HG03095 (cell line): ENCODE data around the gene ECI1.
"Not testable (repeated sequence)": the region's sequence is repeated elsewhere in the genome, so short reads cannot be mapped to it uniquely, and the experiment has no call there.

Source experiments
- ATAC-seq: cut with Tn5 transposase; IDR thresholded peaks from one replicate; pipeline ENCODE4 v1.9.1; 2021; ENCODE audit warnings: moderate library complexity; ENCODE audit not compliant: unreplicated experiment

Gene ECI1

DNA sequence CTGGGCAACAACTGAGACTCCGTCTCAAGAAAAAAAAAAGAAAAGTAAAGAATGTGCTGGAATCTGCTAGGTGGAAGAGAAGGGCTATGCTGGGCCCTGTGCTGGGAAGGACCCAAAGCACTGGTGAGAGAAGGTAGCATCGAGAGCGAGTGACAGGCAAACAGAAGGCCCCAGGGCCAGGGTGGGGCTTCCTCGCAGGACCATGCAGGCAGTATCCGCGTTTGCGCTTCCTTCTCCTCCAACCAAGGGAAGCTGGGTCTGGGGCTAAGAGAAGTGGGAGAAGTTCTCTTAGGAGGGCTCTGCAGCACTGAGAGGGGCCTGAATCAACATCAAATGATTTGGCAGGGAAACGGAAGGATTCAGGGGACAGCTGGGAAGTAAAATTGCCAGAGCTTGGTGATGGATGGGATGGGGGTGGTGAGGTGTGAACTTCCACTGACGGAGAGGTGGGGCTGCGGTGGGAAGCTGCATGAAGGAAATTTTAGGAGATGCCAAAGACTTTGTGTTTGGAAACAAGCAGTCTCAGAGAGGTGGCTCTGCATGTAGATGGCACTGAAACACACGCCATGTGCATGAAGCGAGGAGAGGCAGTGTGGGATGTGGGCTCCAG, 5.2 kb upstream of the ECI1 start:
- ATAC-seq = no peak

DNA sequence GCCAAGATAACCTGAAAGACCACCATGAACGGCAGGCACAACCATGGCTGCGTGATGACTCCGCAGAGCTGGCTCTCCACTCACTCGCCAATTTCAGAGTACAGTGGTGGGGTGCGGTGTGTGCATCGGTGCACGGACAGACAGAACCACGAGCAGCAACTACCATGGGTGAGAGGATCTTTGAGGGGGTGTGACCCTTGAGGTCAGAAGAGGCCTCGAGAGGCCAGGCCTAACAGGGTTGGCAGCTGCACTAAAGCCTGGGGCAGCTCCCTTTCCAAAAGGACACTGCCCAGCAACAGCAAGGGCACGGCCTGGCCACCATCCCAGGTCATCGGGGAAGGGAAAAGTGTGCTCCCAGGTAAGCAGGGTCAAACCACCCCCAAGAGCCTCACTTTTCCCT, 1.9 kb upstream of the ECI1 start:
- no peak for ATAC-seq

DNA sequence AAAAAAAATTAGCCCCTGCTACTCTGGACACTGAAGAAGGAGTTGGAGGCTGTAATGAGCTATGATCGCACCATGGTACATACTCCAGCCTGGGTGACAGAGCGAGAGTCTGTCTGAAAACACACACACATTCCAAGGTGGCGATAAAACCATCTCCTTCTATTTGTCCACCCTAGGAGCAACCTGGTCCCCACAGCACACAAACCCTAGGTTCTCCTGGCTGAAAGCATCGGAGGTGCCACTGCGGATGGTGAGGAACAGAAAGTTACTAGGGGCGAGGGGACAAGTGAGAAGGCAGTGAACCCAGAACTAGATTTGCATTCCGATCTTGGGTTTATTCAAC, 1.4 kb upstream of the ECI1 start:
- no peak for ATAC-seq

DNA sequence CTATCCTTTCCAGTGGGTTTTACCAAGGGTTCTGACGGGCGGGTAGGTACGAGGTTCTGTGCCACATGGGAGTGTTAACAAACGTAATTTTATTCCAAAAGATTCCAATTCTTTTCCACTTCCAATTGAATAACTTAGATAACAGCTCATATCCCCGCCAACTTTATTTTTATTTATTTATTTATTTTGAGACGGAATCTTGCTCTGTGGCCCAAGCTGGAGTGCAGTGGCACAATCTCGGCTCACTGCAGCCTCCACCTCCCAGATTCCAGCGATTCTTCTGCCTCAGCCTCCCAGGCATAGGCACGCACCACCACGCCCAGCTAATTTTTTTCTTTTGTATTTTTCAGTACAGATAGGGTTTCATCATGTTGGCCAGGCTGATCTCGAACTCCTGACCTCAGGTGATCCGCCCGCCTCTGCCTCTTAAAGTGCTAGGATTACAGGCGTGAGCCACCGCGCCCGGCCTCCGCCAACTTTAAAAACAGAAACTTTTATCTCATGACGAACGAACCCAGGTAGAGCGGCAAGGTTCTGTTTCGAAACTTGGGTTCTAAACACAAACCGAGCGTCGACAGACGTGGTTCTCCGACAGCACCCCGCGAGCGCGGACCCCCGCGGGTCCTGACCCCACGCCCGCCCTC, 613 bp downstream of the ECI1 start:
- ATAC-seq = no peak

DNA sequence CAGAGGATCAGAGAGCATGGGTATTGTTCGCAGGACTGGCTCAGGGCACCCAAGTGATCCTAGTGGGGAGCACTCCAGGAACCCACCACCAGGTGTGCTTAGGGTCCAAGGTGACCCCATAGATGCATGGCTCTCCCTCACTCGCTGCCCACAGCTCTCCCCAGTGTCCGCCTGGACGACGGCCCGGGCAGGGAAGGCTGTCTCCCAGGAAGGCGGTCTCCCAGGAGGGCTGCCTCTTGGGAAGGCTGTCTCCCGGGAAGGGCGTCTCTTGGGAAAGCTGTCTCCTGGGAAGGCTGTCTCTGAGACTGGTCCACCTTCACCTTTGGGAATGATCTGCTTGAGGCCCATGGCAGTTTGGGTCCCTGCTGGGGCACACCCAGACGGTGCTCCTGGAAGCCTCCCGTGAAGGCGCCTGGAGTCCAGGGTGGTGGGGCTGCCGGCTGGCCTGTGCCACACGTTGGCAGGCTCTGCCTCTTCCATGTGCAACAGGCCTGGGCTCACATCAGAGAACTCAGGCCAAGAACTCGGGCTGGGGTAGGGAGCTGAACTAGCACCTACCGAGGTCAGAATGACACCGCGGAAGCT, 5.0 kb downstream of the ECI1 start:
- no peak for ATAC-seq

DNA sequence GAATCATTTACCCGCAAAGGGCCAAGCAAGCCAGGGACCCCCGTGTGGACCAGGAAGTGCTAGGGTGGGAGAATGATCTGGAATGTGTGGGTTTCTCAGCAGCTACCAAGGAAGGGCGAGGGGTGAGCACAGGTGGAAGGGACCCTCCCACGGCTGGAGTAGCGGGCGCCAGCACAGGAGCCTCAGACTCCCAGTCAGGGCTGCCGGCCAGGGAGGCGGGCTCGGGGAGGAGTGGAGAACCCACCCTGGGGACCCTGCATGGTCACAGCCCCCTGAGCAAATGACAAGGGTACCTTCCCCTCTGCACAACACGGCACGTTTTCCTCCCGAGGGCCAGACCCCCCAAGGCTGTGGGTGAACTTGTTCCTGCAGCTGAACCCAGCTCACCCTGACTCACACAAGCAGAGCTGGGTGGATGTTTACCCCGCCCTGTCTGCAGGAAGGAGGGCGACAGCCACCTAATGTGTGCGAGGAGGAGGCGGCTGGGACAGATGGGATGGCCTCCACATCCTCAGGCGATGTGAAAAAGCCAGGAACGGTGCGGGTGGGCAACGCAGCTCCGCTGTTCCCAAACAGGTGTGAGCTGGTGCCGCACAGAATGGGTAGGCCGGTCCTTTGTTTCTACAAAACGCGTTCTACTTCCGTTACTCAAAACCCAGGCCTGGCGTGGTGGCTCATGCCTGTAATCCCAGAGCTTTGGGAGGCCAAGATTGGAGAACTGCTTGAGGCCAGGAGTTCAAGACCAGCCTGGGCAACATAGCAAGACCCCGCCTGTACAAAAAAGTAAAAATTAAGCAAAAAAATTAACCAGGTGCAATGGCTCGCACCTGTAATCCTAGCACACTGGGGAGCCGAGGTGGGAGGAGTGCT, 6.2 kb downstream of the ECI1 start:
- no peak for ATAC-seq

DNA sequence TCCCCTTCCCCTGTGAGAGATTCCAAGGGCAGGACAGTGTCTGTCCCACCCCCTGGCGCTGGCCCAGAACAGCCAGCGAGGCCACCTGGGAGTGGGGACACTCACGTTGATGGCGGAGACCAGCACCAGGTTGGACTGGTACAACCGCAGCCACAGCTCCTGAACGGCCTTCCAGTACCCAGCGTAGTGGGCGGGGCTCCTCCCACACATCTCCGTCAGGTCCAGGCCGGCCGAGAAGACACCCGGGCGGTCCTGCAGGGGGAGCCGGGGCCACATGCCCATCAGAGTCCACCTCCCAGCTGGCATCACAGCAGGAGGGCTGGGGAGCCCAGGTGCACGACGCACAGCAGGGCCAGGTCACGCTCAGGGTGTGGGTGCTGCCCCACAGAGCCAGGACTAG, 7.1 kb downstream of the ECI1 start:
- no peak for ATAC-seq

DNA sequence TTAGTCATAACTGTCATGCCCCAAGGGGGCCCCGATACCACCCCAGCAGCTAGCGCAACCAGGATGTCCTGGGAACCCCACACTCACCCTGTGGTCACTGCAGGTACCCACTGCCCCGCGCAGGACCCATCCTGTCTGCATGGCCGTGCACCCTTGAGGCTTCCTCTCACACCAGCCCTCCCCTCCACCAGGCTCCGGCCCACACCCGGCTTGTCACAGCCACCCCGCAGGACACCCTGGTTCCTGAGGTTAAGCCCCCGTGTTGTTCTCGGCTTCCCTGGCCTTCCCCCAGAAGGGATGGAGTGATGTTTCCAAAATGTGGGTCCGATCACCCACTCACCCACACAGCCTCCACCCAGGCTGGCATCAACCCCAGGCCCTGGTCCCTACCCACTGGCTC, 7.6 kb downstream of the ECI1 start:
- no peak for ATAC-seq

DNA sequence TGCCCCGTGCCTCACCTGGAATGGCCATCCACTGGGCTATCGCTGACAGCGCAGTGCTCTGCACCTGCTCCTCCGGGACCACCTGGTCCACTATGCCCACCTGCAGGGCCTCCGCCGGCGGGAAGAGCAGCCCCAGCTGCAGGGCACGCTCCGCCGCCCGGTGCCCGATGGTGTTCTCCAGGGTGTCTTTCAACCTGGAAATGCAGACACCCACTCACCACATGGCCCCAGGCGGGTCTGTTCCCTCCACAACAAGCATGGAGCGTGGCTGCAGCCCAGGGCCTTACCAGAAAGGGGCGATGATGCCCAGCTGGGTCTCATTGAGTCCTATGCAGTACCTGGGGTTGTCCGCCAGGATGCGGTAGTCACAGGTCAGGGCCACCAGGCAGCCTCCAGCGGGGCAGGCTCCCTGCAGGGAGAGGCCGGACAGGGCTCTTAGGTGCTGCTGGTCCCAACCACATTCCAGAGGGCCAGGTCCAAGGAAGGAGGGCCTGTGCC, 8.3 kb downstream of the ECI1 start:
- ATAC-seq = no peak

DNA sequence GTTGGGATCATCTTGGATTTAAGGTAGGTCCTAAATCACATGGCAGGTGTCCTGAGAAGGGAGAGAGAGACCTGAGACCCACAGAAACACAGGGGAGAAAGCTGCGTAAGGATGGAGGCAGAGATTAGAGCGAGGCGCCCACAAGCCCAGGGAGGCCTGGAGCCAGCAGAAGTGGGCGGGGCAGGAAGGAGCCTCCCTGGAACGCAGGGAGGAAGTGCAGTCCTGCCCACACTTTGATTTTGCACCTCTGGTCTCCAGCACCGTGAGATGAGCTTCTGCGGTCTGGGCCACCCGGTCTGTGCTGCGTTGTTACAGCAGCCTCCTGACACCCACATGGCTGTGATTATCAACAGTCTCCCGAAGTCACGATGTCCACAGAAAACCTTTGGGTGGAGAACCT, 8.8 kb downstream of the ECI1 start:
- no peak for ATAC-seq

DNA sequence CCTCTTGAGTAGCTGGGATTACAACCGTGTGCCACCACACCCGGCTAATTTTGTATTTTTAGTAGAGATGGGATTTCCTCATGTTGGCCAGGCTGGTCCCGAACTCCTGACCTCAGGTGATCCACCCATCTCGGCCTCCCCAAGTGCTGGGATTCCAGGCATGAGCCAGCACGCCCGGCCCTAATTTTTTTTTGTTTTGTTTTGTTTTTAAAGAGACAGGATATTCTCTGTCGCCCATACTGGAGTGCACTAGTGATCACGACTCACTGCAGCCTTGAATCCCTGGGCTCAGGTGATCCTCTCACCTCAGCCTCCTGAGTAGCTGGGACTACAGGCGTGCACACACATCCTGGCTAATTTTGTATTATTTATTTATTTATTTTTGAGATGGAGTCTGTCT, 11.1 kb downstream of the ECI1 start:
- not testable (repeated sequence) for ATAC-seq

DNA sequence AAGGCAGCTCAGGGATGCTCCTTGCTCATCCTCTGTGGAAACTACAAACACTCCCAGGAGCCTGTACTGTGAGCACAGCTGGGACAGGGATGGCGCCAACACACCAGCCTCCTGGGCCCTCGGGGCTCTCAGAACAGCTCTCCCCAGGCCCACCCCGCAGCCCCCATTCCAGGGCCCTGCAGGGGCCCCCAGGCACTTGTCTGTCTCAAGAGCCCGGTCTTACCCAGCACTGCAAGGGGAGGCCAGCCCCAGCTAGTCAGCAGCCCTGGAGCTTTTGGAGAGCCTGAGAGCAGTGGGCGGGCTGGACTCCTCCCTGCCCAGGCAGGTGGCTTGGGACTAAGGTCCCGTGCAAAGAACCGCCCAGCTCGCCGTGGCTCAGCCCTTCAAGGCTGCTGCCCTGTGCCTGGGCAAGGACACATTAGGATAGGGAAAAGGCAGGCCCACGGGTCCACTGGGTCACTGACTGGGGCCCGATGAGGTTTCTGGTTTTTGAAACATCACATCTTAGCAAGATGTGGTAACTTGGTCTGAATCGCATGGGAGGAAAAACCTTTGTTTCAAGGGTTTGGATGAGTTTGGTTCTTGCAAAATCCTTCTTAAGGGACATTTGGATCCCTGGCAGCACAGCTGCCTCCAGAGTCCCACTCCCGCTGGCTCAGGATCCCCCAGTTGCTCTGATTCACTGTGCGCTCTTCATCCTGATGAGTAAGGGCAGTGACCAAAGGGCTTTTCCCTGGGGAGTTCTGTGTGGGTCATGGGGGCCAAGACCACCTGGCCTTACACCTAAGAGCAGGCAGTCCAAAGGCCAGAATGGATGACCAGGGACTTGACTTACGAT, 12.3 kb downstream of the ECI1 start:
- ATAC-seq = no peak

DNA sequence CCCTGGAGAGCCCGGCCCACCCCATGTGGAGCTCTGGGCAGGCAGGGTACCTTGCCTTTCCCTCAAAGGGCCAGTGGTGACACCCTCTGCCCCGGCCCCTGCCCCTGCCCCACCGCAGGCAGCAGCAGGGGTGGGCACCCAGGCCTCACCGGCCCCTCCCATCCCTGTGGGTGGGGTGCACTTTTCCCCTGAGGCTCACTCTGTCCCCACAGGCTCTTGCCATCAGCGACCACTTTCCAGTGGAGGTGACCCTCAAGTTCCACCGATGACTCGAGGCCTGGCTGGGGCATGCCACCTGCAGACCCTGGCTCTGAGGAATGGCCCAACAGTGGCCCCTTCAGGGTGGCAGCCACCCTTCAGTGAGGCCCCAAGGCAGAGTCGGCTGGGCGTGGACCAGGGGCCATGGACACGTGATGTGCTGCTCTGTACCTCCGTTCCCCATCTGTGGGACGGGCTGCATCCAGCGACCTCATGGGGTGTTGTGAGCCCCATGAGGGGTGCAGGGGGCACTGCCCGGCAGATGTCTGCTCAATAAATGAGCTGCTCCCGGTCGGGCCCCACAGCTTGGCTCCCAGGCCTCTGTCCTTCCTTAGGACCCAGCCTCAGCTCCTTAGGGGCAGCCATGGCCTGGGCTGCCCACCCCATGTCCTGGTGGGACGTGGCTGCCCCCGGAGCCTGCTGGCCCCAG, 13.1 kb downstream of the ECI1 start:
- ATAC-seq = no peak

DNA sequence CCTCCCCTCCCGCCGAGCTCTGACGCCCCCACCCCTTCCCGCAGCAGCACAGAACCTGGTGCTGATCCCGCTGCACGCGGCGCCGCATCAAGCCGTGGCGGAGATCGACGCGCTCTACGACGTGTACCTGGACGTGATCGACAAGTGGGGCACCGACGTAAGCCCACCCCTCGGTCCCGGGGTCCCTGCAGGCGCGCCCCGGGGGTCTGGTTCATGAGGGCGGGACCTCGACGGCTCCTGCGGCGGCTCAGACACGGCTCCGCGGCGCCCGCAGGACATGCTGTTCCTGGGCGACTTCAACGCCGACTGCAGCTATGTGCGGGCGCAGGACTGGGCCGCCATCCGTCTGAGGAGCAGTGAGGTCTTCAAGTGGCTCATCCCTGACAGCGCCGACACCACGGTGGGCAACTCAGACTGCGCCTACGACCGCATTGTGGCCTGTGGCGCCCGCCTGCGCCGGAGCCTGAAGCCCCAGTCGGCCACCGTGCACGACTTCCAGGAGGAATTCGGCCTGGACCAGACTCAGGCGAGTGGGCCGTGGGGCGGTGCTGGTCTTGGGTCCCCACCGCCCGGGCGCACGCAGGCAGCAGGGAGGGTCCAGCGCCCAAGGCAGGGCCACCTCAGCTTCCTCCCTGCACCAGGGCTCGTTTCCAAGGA, 13.8 kb downstream of the ECI1 start:
- no peak for ATAC-seq

DNA sequence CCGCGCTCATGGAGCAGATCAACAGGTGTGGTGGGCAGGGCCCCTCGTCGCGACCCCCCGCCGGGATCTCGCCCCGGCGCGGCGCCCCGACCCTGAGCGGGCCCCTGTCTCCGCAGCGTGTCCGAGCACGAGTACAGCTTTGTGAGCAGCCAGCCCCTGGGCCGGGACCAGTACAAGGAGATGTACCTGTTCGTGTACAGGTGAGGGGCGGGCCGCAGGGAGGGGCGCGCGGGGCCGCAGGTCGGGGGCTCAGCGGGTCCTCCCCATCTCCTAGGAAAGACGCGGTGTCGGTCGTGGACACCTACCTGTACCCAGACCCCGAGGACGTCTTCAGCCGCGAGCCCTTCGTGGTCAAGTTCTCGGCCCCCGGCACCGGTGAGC, 14.3 kb downstream of the ECI1 start:
- no peak for ATAC-seq

DNA sequence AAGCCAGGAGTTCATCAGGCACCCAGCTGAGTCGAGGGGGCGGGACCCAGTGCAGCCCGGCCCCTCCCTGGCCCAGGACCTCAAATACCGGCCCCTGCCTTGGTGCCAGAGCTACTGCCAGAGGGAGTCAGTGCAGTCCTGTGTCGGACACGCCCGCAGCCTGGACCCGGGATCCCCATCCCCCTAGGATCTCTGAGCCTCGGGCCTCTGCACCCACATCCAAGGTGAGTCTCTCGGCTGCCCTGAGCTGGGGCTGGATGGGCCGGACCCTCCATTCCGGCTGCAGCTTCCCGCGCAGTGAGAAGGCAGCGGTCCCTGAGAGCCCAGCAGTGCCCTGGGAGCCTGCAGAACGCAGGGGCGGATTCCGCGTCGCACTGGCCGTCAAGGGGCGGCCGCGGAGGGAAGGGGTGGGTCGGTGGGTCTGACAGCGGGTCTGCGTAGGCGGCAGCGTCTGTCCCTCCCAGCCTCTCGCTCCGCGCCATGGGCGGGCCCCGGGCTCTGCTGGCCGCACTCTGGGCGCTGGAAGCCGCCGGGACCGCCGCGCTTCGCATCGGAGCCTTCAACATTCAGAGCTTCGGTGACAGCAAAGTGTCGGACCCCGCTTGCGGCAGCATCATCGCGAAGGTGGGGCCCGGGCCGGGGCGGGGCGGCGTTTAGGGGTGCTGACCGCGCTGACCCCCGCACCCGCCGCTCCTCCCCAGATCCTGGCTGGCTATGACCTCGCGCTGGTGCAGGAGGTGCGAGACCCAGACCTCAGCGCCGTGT, 14.9 kb downstream of the ECI1 start, which contains the start of gene DNASE1L2:
Gene DNASE1L2, plus strand, starts transcription at position 108 of the 765 bp plus-strand sequence. Its CDS starts 373 bp downstream, at position 481.
- no peak for ATAC-seq

DNA sequence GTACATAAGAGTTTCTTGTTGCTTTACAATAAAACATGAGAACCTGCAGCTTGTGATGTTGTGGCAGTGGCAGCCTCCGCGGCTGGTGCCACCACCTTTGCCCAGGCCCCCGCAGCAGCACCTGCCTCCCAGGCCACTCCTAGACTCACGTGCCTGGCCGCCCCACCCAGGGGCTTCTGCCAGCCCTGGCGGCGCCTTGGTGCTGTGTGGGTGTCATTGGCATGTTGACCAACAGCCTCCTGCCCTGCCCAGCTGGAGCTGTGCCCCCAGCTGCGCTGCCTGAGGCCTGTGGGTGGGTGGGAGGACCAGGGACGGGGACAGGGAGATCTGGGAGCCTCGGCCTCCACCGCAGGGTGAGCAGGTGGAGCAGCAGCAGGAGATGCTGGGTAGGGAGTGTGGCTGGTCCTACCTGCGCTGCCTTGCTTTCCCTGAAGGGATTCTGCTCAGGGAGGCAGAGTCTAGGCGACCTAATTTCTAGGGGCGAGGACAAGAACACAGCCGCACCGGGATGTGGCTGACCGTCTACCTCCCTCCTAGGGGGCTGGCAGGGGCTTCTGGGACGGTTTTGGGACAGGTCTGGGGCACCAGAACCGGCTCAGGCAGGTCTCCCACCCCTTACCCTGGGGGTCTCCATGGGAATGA, 15.6 kb downstream of the ECI1 start:
- no peak for ATAC-seq

DNA sequence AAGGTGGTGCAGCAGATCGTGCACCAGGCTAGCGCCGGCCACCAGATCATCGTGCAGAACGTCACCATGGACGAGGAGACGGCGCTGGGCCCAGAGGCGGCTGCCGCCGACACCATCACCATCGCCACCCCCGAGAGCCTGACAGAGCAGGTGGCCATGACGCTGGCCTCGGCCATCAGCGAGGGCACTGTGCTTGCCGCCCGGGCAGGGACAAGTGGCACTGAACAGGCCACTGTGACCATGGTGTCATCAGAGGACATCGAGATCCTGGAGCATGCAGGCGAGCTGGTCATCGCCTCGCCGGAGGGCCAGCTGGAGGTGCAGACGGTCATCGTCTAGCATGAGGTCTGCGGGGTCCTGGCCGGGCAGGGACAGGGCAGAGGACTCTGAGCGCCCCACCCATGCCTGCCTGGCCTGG, 16.1 kb downstream of the ECI1 start:
- no peak for ATAC-seq
